Keratinocyte (primary cell): Measurements from ENCODE around the gene DNAJC25. TPM values are rescaled to one million over a fixed set of nuclear protein-coding genes. Genes with fewer than 3 reads are reported as not detected.

Source experiments
- DNase-seq: peaks from one replicate; pipeline ENCODE4 v3.0.0-alpha.2; 2011; ENCODE audit warnings: low read depth, missing footprints, low spot score
- FAIRE-seq: peaks from 2 replicates; lab custom pipeline; 2011; peaks lifted over from hg19 to GRCh38; lab: Jason Lieb, UNC
- H2AFZ ChIP-seq: 2 replicates; pipeline ENCODE4 v1.6.0; 2012; ENCODE audit warnings: low read length, control low read depth, inconsistent platforms; ENCODE audit not compliant: control insufficient read depth
- H3K27ac ChIP-seq: 2 replicates; pipeline ENCODE4 v1.5.1; 2011; ENCODE audit warnings: low read length; ENCODE audit not compliant: control insufficient read depth, insufficient read depth
- H3K27me3 ChIP-seq: 3 replicates; pipeline ENCODE4 v1.6.0; 2011; ENCODE audit warnings: low read length; ENCODE audit not compliant: control insufficient read depth, insufficient read depth; ENCODE audit errors: extremely low read depth
- H3K36me3 ChIP-seq, 2 experiments: 2 replicates in 1 of 2; 3 replicates in 1 of 2; pipeline ENCODE4 v1.5.1; 2011; ENCODE audit warnings: low read length in 2 of 2, mild to moderate bottlenecking in 1 of 2; ENCODE audit not compliant: control insufficient read depth in 2 of 2, insufficient read depth in 2 of 2; ENCODE audit errors: extremely low read depth in 1 of 2
- H3K4me1 ChIP-seq: 3 replicates; pipeline ENCODE4 v1.5.1; 2011; ENCODE audit warnings: low read length; ENCODE audit not compliant: control insufficient read depth, insufficient read depth; ENCODE audit errors: extremely low read depth
- H3K4me2 ChIP-seq: 3 replicates; pipeline ENCODE4 v1.6.0; 2011; ENCODE audit warnings: low read depth, low read length; ENCODE audit not compliant: control insufficient read depth, insufficient read depth; ENCODE audit errors: extremely low read depth
- H3K4me3 ChIP-seq, 3 experiments: fragments of 200-600 bp in 1 of 3; sonication (generic) in 1 of 3; 2 replicates in 2 of 3; 3 replicates in 1 of 3; pipeline ENCODE4 v1.5.1; 2011 to 2016; ENCODE audit warnings: low read length in 3 of 3, mild to moderate bottlenecking in 3 of 3, control low read depth in 2 of 3, inconsistent platforms in 1 of 3, low read depth in 1 of 3, mixed read lengths in 1 of 3, mixed run types in 1 of 3, moderate library complexity in 1 of 3; ENCODE audit not compliant: control insufficient read depth in 2 of 3, insufficient read depth in 2 of 3; ENCODE audit errors: extremely low read depth in 1 of 3
- H3K79me2 ChIP-seq: 2 replicates; pipeline ENCODE4 v1.6.0; 2012; ENCODE audit warnings: low read length; ENCODE audit not compliant: control insufficient read depth, insufficient read depth
- H3K9ac ChIP-seq: 3 replicates; pipeline ENCODE4 v1.6.0; 2011; ENCODE audit warnings: low read length; ENCODE audit not compliant: control insufficient read depth, insufficient read depth; ENCODE audit errors: extremely low read depth
- H3K9me1 ChIP-seq: 3 replicates; pipeline ENCODE4 v1.6.0; 2011; ENCODE audit warnings: low read length; ENCODE audit not compliant: control insufficient read depth, insufficient read depth; ENCODE audit errors: extremely low read depth
- H3K9me3 ChIP-seq: 2 replicates; pipeline ENCODE4 v1.5.1; 2012; ENCODE audit warnings: low read depth, low read length; ENCODE audit not compliant: control insufficient read depth
- H4K20me1 ChIP-seq: 3 replicates; pipeline ENCODE4 v1.6.0; 2011; ENCODE audit warnings: low read length; ENCODE audit not compliant: control insufficient read depth, insufficient read depth; ENCODE audit errors: extremely low read depth
- EZH2 ChIP-seq: IDR thresholded peaks from one replicate; pipeline ENCODE4 v1.6.1; 2012; ENCODE audit warnings: inconsistent platforms, mild to moderate bottlenecking, low read length, moderate library complexity
- dilution Hi-C: fragments of 300-500 bp; cut with MboI; formaldehyde crosslinking; loops from one replicate; pipeline ENCODE4 v1.7.0; 2020; ENCODE audit warnings: low sequenced_read_pairs; ENCODE audit not compliant: extremely low pct_ligation_motif_present
- polyA plus RNA-seq, 5 experiments: library from polyadenylated mRNA; depleted of rRNA in 3 of 5; stranded (reverse) in 3 of 5; stranded (forward) in 1 of 5; unstranded in 1 of 5; fragments of >200 nt; gene quantifications; 1 replicate in 1 of 5; 2 replicates in 3 of 5; 3 replicates in 1 of 5; pipeline versions ENCODE4 v1.2.1 to v1.2.3, GENCODE V29; 2011 to 2012; ENCODE audit warnings: missing spikeins in 2 of 5, low read depth in 1 of 5, low replicate concordance in 1 of 5
- TF ChIP-seq, protein P1 (sequence below), 3 experiments: IDR thresholded peaks in 1 of 3; conservative IDR thresholded peaks in 1 of 3; optimal IDR thresholded peaks in 1 of 3; 2 replicates in 2 of 3; 3 replicates in 1 of 3; pipeline versions ENCODE3 to v1.5.1; 2011; ENCODE audit warnings: low read length in 3 of 3, mild to moderate bottlenecking in 3 of 3, moderate library complexity in 2 of 3, control low read depth in 1 of 3, inconsistent platforms in 1 of 3; ENCODE audit not compliant: insufficient read depth in 2 of 3; ENCODE audit errors: extremely low read depth in 1 of 3

Gene DNAJC25
- polyA plus RNA-seq, 1 donor (not counting 4 experiments of a cell fraction or from before 2014, with no cell fraction given), result 7.3 TPM

DNA sequence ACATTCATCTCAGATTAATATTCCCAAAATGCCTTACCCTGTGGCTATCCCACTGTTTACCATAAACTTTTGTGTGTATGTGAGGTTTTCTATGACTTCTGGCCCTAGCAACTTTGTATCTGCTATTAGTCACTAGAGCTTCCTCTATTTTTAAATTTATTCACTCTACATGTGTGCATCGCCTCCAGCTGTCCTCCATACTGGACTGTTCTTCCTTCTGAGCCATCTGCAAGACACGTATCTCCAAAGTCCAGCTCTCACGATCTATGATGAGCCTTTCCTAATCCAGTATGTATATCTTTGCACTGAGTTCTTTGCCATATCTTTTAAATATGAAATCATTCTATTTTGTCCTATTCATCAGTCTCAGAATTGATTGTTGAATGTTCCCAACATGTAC lies 28.6 kb downstream of the DNAJC25 start:
- Histone ChIP-seq H3K4me2 (no peak overlapping the region), H3K9me3 (no peaks in the 10 kb centered on the region), H4K20me1 (peaks cover 3% of the 10 kb centered on the region), H3K27ac (no peak overlapping the region), H3K4me1 (peaks cover 19% of the 10 kb centered on the region), H3K79me2 (peaks cover 27% of the 10 kb centered on the region), H3K27me3 (no peaks in the 10 kb centered on the region), H3K36me3 (peaks cover 0 to 7% of the 10 kb centered on the region in 2 experiments), H3K9me1 (no peaks in the 10 kb centered on the region), H3K4me3 (no peak overlapping the region), H3K9ac (no peak overlapping the region), H2AFZ (no peak overlapping the region)
- FAIRE-seq (no peak), DNase-seq (no peak)
- dilution Hi-C loops, result no loop called here
- no peak for TF ChIP-seq EZH2
- TF ChIP-seq, protein P1, sequence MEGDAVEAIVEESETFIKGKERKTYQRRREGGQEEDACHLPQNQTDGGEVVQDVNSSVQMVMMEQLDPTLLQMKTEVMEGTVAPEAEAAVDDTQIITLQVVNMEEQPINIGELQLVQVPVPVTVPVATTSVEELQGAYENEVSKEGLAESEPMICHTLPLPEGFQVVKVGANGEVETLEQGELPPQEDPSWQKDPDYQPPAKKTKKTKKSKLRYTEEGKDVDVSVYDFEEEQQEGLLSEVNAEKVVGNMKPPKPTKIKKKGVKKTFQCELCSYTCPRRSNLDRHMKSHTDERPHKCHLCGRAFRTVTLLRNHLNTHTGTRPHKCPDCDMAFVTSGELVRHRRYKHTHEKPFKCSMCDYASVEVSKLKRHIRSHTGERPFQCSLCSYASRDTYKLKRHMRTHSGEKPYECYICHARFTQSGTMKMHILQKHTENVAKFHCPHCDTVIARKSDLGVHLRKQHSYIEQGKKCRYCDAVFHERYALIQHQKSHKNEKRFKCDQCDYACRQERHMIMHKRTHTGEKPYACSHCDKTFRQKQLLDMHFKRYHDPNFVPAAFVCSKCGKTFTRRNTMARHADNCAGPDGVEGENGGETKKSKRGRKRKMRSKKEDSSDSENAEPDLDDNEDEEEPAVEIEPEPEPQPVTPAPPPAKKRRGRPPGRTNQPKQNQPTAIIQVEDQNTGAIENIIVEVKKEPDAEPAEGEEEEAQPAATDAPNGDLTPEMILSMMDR (optimal IDR thresholded peaks at IDR 0.05 in 1 of 3, IDR thresholded peaks at IDR 0.05 in 1 of 3, conservative IDR thresholded peaks at IDR 0.05 in 1 of 3; ENCODE audit: extremely low read depth in 1 of 3, insufficient read depth in 2 of 3, low read length in 3 of 3), result no peak

GRCh38 chr9:111661150-111661801 lies 30.1 kb downstream of the DNAJC25 start, which contains the start of gene GNG10:
TSS of gene GNG10 (plus strand) at chr9:111661605. CDS start at chr9:111661635, 30 bp downstream.
- DNase-seq, result no peak

More at GRCh38 chr9:111661150-111661801, 30.1 kb downstream of the DNAJC25 start, which contains the start of gene GNG10:
- Histone ChIP-seq H3K36me3 (peaks cover 0 to 7% of the 10 kb centered on the region in 2 experiments), H3K4me3 (peak within 1 kb of the TSS; percentile 56 to 94 (median 94)), H3K9me3 (no peaks in the 10 kb centered on the region), H2AFZ (peak within 1 kb of the TSS; percentile 92), H3K4me1 (peaks cover 19% of the 10 kb centered on the region), H4K20me1 (peaks cover 3% of the 10 kb centered on the region), H3K9ac (peak within 1 kb of the TSS; percentile 74), H3K4me2 (peak within 1 kb of the TSS; percentile 100), H3K27me3 (no peaks in the 10 kb centered on the region), H3K79me2 (peaks cover 34% of the 10 kb centered on the region), H3K27ac (peak within 1 kb of the TSS; percentile 52), H3K9me1 (no peaks in the 10 kb centered on the region)
- FAIRE-seq, result no peak
- TF ChIP-seq, protein P1 (optimal IDR thresholded peaks at IDR 0.05 in 1 of 3, IDR thresholded peaks at IDR 0.05 in 1 of 3, conservative IDR thresholded peaks at IDR 0.05 in 1 of 3; ENCODE audit: extremely low read depth in 1 of 3, insufficient read depth in 2 of 3, low read length in 3 of 3), result no peak
- TF ChIP-seq EZH2, result no peak
- dilution Hi-C loops, result no loop called here
